HG03196 (cell line): ENCODE results near the gene SNX24.
"Not testable (repeated sequence)": the region's sequence is repeated elsewhere in the genome, so short reads cannot be mapped to it uniquely, and the experiment has no call there.

Experiments
- ATAC-seq: cut with Tn5 transposase; IDR thresholded peaks from one replicate; pipeline ENCODE4 v1.9.1; 2021; ENCODE audit not compliant: unreplicated experiment

SNX24 gene

GRCh38 chr5:122870219-122870856 lies 24.9 kb downstream of the SNX24 start:
- ATAC-seq, result no peak

GRCh38 chr5:122871661-122872060 lies 26.2 kb downstream of the SNX24 start:
- no peak for ATAC-seq

GRCh38 chr5:122874179-122874875 lies 28.9 kb downstream of the SNX24 start:
- no peak for ATAC-seq

GRCh38 chr5:122877518-122877917 lies 32.1 kb downstream of the SNX24 start:
- ATAC-seq, result no peak

GRCh38 chr5:122879076-122879475 lies 33.7 kb downstream of the SNX24 start:
- no peak for ATAC-seq

GRCh38 chr5:122880170-122880689 lies 34.8 kb downstream of the SNX24 start:
- ATAC-seq, result no peak

- ATAC-seq, result peak; percentile 67
These were observed 35.3 kb downstream of the SNX24 start for GRCh38 chr5:122880749-122881148.

GRCh38 chr5:122882831-122883230 lies 37.4 kb downstream of the SNX24 start:
- ATAC-seq, result peak; percentile 45

GRCh38 chr5:122885045-122885517 lies 39.7 kb downstream of the SNX24 start:
- ATAC-seq, result no peak

- ATAC-seq, result no peak
These were observed 40.5 kb downstream of the SNX24 start for GRCh38 chr5:122885891-122886290.

- no peak for ATAC-seq
These were observed 49.7 kb downstream of the SNX24 start for GRCh38 chr5:122895141-122895540.

- no peak for ATAC-seq
These were observed 51.3 kb downstream of the SNX24 start for GRCh38 chr5:122896598-122897282.

- no peak for ATAC-seq
These were observed 51.8 kb downstream of the SNX24 start for GRCh38 chr5:122897283-122897602.

- ATAC-seq, result no peak
These were observed 55.9 kb downstream of the SNX24 start for GRCh38 chr5:122901346-122901745.

- ATAC-seq, result no peak
These were observed 56.9 kb downstream of the SNX24 start for GRCh38 chr5:122902263-122902662.

- ATAC-seq, result no peak
These were observed 61.4 kb downstream of the SNX24 start for GRCh38 chr5:122906768-122907167.

- no peak for ATAC-seq
These were observed 61.9 kb downstream of the SNX24 start for GRCh38 chr5:122907276-122907675.

- ATAC-seq, result no peak
These were observed 62.7 kb downstream of the SNX24 start for GRCh38 chr5:122908108-122908507.

- no peak for ATAC-seq
These were observed 63.2 kb downstream of the SNX24 start for GRCh38 chr5:122908662-122909061.

- ATAC-seq, result no peak
These were observed 64.2 kb downstream of the SNX24 start for GRCh38 chr5:122909470-122910100.

- ATAC-seq, result not testable (repeated sequence)
These were observed 68.0 kb downstream of the SNX24 start for GRCh38 chr5:122913436-122913835.
